ENCODE measurements around the gene TANC1. TPM values are rescaled to one million over a fixed set of nuclear protein-coding genes. Genes with fewer than 3 reads are reported as not detected.

TANC1 gene
- total RNA-seq, 2 experiments from 2014 or later = 0.31 to 0.33 TPM

GRCh38 chr2:159209341-159210306 lies 241.2 kb downstream of the TANC1 start:
- POLR2A ChIA-PET = interaction anchor here (1.0 kb wide), 1 partner anchor 16 kb away, joined by 3 read pairs; no protein-coding TSS in a partner anchor
- ATAC-seq (ENCODE audit: low read depth) (peak; percentile 100), DNase-seq (peak; percentile 43)
- H3K27me3 Mint-ChIP-seq = no peaks in the 10 kb centered on the region
- H3K4me3 Mint-ChIP-seq = peak overlapping the region; percentile 58
- no peaks in the 10 kb centered on the region for H3K36me3 Mint-ChIP-seq
- H3K9me3 Mint-ChIP-seq = no peaks in the 10 kb centered on the region
- peaks cover 11% of the 10 kb centered on the region for H3K4me1 Mint-ChIP-seq
- H3K27ac Mint-ChIP-seq = no peak overlapping the region

GRCh38 chr2:159211447-159212396 lies 243.3 kb downstream of the TANC1 start:
- POLR2A ChIA-PET = no interaction called here
- Mint-ChIP-seq H3K4me1 (peaks cover 11% of the 10 kb centered on the region), H3K27me3 (no peaks in the 10 kb centered on the region), H3K4me3 (no peak overlapping the region), H3K36me3 (no peaks in the 10 kb centered on the region), H3K9me3 (no peaks in the 10 kb centered on the region), H3K27ac (no peak overlapping the region)
- DNase-seq (no peak), ATAC-seq (ENCODE audit: low read depth) (no peak)

GRCh38 chr2:159213296-159213695 lies 244.9 kb downstream of the TANC1 start:
- POLR2A ChIA-PET = no interaction called here
- Mint-ChIP-seq H3K4me1 (peaks cover 11% of the 10 kb centered on the region), H3K36me3 (no peaks in the 10 kb centered on the region), H3K4me3 (no peak overlapping the region), H3K9me3 (no peaks in the 10 kb centered on the region), H3K27me3 (no peaks in the 10 kb centered on the region), H3K27ac (no peak overlapping the region)
- DNase-seq (no peak), ATAC-seq (ENCODE audit: low read depth) (no peak)

DNA sequence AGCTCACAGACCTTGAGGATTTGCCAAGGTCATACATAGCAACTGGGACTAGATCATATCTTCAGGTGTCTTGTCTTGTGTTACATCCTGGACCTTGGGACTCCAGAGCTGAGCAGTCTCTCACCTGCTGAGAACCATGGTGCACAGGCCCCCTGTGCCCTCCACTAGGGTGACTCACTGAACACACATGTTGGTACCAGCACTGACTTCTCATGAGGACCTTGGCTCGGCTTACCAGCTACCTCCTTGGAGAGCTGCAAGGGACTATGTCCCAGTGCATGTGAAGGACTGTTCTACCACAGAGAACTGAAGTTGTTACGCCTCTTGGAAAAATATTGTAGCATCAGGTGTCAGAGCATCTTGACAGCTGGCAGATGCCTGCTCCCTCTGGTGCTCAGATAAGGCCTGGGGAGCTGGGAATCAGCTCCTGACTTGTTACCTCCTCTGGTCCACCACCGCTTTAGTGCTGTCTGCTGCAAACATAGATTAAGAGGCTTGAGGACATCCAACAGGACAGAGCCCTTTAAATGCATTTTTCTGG lies 246.0 kb downstream of the TANC1 start:
- Mint-ChIP-seq H3K4me1 (peaks cover 9% of the 10 kb centered on the region), H3K4me3 (no peak overlapping the region), H3K27me3 (no peaks in the 10 kb centered on the region), H3K27ac (no peak overlapping the region), H3K36me3 (no peaks in the 10 kb centered on the region), H3K9me3 (no peaks in the 10 kb centered on the region)
- POLR2A ChIA-PET = interaction anchor here (0.6 kb wide), 1 partner anchor 288 kb away, joined by 4 read pairs; no protein-coding TSS in a partner anchor
- DNase-seq (no peak), ATAC-seq (ENCODE audit: low read depth) (no peak)

- Mint-ChIP-seq H3K4me3 (no peak overlapping the region), H3K36me3 (no peaks in the 10 kb centered on the region), H3K9me3 (no peaks in the 10 kb centered on the region), H3K4me1 (peaks cover 1% of the 10 kb centered on the region), H3K27me3 (no peaks in the 10 kb centered on the region), H3K27ac (no peak overlapping the region)
- POLR2A ChIA-PET = no interaction called here
- DNase-seq (no peak), ATAC-seq (ENCODE audit: low read depth) (no peak)
These were observed 246.7 kb downstream of the TANC1 start for GRCh38 chr2:159215116-159215515.

GRCh38 chr2:159217676-159218075 lies 249.2 kb downstream of the TANC1 start:
- no peak overlapping the region for H3K4me3 Mint-ChIP-seq
- no peak overlapping the region for H3K27ac Mint-ChIP-seq
- no peaks in the 10 kb centered on the region for H3K27me3 Mint-ChIP-seq
- ATAC-seq (ENCODE audit: low read depth) = no peak
- H3K36me3 Mint-ChIP-seq = no peaks in the 10 kb centered on the region
- POLR2A ChIA-PET = no interaction called here
- H3K9me3 Mint-ChIP-seq = no peaks in the 10 kb centered on the region
- H3K4me1 Mint-ChIP-seq = no peaks in the 10 kb centered on the region
- no peak for DNase-seq

DNA sequence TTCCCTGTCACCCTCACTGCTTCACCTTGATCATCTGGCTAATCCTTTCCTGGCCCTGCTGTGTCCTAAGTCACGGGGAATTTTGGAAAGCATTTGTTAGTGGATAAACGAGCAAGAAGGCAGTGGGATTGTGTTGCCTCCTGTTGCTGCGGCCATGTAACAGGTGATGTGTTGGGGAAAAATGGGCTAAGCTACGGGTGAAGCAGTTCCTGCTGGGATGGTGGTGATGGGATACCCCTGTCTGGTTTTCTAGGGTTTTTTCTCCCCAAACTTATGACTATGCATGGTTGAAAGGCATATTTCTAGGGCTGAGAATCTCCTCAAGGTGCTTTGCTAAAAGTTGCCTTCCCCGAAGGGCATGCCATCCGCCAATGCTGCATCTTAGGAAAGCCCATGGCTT lies 249.9 kb downstream of the TANC1 start:
- ATAC-seq (ENCODE audit: low read depth) (no peak), DNase-seq (no peak)
- Mint-ChIP-seq H3K27me3 (no peaks in the 10 kb centered on the region), H3K9me3 (no peaks in the 10 kb centered on the region), H3K4me3 (no peak overlapping the region), H3K36me3 (no peaks in the 10 kb centered on the region), H3K27ac (no peak overlapping the region), H3K4me1 (no peaks in the 10 kb centered on the region)
- POLR2A ChIA-PET = no interaction called here

DNA sequence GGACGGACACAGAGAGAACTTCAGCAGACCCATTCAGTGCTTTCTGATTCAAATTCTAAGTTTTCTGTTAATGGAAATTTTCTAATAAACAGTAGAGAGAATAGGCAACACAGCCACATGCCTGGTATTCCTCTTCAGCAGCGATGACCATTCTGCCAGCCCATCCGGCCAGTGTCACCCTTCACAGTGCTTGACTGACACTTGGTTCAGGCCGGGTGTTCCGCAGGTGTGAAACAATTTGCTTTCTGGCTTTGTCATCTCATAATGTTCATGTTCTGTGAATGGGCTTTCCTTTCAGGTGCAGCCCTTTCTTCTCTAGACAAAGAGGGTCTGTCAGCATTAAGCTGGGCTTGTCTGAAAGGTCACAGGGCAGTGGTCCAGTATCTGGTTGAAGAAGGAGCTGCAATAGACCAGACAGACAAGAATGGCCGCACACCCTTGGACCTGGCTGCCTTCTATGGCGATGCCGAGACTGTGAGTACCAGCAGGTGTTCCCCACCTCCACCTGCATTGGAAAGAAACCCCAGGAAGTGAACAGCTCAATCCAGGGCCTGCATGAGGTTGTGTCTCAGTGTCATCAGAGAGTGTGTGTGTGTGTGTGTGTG lies 251.1 kb downstream of the TANC1 start:
- POLR2A ChIA-PET = no interaction called here
- Mint-ChIP-seq H3K27me3 (no peaks in the 10 kb centered on the region), H3K4me1 (no peaks in the 10 kb centered on the region), H3K9me3 (no peaks in the 10 kb centered on the region), H3K36me3 (no peaks in the 10 kb centered on the region), H3K27ac (no peak overlapping the region), H3K4me3 (no peak overlapping the region)
- DNase-seq = no peak
- no peak for ATAC-seq (ENCODE audit: low read depth)

DNA sequence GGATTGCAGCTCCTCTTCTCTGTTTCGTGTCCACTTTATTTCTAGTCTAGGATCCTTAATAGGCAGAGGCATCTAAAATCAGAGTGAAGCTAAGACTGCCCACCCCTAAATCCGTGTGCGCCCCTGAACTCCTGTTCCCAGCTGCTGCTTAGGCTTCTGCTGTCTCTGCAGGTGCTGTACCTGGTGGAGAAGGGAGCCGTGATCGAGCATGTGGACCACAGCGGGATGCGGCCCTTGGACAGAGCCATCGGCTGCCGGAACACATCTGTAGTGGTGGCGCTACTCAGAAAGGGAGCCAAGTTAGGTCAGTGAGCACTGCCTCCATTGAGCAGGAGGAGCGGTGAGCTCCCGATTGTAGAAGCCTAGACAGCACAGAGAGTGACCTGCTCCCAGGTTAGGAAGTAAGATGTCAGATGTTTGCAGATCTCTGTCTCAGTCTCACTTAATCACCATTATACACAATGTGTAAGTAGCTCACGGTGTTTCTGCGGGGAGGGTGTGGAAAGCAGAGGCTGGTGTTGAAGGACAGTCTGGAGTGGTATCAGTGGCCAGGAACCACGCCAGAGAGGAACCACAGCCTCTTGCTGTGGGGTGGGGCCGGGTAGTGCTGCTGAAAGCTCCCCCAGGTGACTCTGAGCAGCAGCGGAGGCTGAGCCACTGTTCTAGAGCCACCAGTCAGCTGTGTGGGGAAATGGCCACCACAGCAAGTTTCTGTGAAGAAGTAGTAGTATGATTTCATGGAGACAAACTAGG lies 255.8 kb downstream of the TANC1 start:
- ATAC-seq (ENCODE audit: low read depth) = no peak
- no peaks in the 10 kb centered on the region for H3K9me3 Mint-ChIP-seq
- no peak overlapping the region for H3K4me3 Mint-ChIP-seq
- no peak for DNase-seq
- POLR2A ChIA-PET = no interaction called here
- H3K27ac Mint-ChIP-seq = no peak overlapping the region
- H3K27me3 Mint-ChIP-seq = no peaks in the 10 kb centered on the region
- H3K36me3 Mint-ChIP-seq = no peaks in the 10 kb centered on the region
- H3K4me1 Mint-ChIP-seq = peaks cover 25% of the 10 kb centered on the region

DNA sequence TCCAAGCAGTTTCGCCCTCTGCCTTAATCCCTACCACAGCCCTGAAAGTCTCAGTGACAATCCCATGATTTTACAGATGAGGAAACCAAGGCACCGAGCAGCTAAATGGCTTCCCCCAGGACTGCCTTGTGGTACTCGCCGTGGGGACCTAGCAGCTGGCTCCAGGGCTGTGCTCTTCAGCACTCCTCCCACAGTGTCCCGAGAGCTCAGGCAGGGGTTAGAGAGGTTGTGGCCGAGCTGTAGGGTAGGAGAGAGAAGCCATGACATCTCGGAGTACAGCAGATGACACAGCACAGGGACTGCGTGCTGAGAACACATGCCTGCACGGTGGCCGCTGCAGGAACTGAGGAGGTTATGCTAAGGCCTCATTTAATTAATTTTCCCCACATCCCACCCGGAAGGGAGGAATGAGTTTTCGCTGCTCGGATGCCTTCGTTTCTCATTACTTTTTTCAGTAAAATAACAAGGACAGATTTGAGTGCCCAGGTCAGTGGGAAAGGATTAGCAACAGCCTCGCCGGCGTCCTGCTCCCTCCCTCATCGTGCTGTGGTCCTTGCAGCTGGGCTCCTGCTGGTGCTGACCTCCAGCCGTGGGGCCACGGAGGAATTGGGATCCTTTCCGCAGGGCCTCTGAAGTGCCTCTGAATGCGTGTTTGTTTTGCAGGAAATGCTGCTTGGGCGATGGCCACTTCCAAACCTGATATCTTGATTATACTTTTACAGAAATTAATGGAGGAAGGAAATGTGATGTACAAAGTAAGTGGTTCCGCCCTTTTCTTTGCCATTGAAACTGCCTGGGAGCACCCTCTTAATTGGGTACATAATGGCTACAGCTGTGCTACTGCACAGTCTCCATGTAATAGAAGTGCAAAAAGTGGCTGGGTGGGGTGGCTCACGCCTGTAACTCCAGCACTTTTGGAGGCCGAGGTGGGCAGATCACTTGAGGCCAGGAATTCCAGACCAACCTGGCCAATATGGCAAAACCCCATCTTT lies 256.9 kb downstream of the TANC1 start:
- H3K9me3 Mint-ChIP-seq = no peaks in the 10 kb centered on the region
- ATAC-seq (ENCODE audit: low read depth) (no peak), DNase-seq (no peak)
- H3K4me3 Mint-ChIP-seq = no peak overlapping the region
- POLR2A ChIA-PET = interaction anchor here (1.1 kb wide), 1 partner anchor 16 kb away, joined by 3 read pairs; no protein-coding TSS in a partner anchor
- H3K36me3 Mint-ChIP-seq = peaks cover 3% of the 10 kb centered on the region
- H3K27me3 Mint-ChIP-seq = no peaks in the 10 kb centered on the region
- no peak overlapping the region for H3K27ac Mint-ChIP-seq
- peaks cover 29% of the 10 kb centered on the region for H3K4me1 Mint-ChIP-seq

GRCh38 chr2:159226059-159226461 lies 257.6 kb downstream of the TANC1 start:
- Mint-ChIP-seq H3K4me3 (no peak overlapping the region), H3K4me1 (peaks cover 29% of the 10 kb centered on the region), H3K9me3 (no peaks in the 10 kb centered on the region), H3K27ac (no peak overlapping the region), H3K27me3 (no peaks in the 10 kb centered on the region), H3K36me3 (peaks cover 3% of the 10 kb centered on the region)
- POLR2A ChIA-PET = interaction anchor here (1.1 kb wide), 1 partner anchor 16 kb away, joined by 3 read pairs; no protein-coding TSS in a partner anchor
- no peak for DNase-seq
- ATAC-seq (ENCODE audit: low read depth) = peak; percentile 89
